GM03348 (cell line): ENCODE measurements around the gene KLF7.

ENCODE experiments used
- DNase-seq: peaks from one replicate; pipeline ENCODE4 v3.0.0; 2012; ENCODE audit warnings: low spot score

The KLF7 gene

DNA sequence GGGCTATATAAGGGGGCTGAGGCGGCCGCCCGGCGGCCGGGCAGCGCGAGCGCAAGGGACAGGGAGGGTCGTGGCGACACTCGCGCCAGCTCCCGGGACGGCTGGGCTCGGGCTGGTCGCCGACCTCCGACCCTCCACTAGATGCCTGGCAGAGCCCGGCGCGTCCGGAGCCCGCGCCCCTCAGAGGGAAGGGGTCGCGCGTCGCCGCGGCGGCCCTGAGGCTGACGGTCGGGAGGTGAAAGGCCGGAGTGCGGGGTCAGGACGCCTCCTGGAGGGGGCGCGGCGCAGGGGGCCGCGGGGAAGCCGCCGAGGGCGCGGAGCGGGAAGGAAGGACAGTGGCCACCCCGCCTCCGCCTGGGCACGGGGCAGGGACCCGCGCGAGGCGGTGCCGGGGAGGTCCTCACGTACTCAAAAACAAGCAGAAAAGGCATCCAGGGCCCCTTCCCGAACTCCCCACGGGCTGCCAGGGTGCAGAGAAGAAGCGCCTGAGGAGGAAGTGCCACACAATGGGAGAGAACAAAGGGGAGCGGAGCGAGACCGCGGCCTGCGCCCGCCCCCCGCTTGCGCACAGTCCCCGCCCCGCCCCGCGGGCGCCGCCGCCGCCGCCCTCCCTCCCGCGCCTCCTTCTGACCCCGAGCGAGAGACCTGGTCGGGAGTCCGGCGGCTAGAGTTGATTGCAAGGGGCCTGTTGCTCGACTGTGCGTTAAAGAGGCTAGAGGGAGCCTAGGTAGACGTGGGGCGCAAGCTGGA lies 776 bp upstream of the KLF7 start:
- DNase-seq, result peak; percentile 91

DNA sequence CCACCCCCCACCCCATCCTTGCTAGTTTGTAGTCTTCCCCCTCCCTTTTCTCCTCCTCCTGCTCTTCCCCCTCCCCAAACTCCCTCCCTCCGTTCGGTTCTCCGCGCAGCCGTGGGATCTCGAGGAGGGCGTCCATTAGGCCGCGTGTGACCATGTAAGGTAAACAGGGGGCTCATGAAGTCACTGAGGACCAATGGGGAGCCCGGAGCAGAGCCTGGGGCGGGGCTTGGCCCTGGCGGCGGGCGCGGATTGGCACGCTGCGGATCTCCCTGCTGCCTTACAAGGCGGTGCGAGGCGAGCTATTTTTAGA lies 246 bp upstream of the KLF7 start:
- DNase-seq, result peak; percentile 98

- no peak for DNase-seq
Observed at GRCh38 chr2:207164006-207164831, 1.5 kb downstream of the KLF7 start.

DNA sequence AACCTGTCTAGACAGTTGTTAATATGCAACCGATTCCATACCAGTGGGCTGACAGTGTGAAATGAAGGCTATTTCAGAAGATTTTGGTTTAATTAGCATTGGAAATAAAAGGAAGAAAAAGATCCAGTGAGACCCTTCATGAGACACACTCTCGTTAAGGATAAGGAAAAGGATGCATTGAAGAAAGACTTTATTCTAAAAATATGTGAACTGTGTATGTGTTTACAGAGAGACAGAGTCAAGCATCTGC lies 2.1 kb downstream of the KLF7 start:
- DNase-seq, result no peak

- peak; percentile 50 for DNase-seq
Observed at GRCh38 chr2:207163053-207163755, 2.5 kb downstream of the KLF7 start.

GRCh38 chr2:207162316-207162715 lies 3.4 kb downstream of the KLF7 start:
- peak; percentile 33 for DNase-seq

GRCh38 chr2:207161247-207162123 lies 4.3 kb downstream of the KLF7 start:
- DNase-seq, result no peak

DNA sequence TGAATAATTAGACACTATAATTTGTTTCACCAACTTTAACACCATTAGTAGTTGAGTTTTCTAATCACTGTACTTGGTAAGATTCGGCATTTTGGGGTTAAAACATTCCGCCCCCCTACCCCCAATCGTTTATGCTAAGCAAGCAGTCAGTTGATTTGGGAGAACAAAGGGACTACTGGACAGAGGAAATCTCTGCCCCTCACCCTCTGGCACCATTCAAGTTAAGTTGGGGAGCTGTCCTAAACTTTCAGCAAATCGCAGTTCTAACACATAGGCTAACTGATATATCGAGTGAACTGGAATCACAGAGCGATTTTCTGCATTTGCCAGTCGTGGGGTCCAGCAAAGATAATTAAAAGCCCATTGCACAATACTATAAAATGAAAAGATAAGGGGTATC lies 5.6 kb downstream of the KLF7 start:
- DNase-seq, result no peak

DNA sequence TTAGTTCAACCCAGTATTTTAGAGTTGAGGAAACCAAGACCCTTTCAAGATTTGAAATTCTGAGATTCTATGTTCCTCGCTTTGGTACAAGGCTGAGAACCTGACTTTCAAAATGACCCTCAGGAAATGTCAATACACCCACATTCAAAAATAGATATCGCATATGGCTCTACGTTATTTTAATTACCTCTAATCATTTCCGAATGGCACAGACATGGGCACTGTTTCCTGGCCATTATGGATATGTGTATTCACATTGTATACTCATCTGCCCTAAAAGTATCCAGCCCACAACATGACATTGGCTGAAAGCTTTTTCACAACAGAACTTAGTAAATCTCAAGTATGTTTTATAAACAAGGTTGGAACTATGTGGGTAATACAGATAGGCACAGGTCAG lies 6.7 kb downstream of the KLF7 start:
- no peak for DNase-seq

- DNase-seq, result no peak
Observed at GRCh38 chr2:207157731-207158130, 8.0 kb downstream of the KLF7 start.

DNA sequence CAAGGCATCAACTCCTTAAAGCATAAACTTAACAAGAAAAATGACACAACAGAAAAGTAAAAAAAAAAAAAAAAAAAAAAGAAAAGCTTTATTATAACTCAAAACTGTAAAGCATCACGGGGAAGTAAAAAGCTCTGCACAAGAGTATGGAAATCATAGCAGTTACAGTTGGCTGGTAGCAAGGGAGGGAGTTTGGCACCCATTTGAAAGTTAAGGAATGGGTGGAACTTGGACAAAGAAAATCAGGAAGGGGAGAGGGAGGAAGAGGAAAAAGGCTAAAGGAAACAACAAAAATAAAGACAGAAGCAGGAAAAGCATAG lies 8.6 kb downstream of the KLF7 start:
- DNase-seq, result no peak

GRCh38 chr2:207156451-207157161 lies 9.1 kb downstream of the KLF7 start:
- no peak for DNase-seq

GRCh38 chr2:207155516-207156444 lies 10.0 kb downstream of the KLF7 start:
- no peak for DNase-seq

- DNase-seq, result no peak
Observed at GRCh38 chr2:207154556-207155510, 10.9 kb downstream of the KLF7 start.

DNA sequence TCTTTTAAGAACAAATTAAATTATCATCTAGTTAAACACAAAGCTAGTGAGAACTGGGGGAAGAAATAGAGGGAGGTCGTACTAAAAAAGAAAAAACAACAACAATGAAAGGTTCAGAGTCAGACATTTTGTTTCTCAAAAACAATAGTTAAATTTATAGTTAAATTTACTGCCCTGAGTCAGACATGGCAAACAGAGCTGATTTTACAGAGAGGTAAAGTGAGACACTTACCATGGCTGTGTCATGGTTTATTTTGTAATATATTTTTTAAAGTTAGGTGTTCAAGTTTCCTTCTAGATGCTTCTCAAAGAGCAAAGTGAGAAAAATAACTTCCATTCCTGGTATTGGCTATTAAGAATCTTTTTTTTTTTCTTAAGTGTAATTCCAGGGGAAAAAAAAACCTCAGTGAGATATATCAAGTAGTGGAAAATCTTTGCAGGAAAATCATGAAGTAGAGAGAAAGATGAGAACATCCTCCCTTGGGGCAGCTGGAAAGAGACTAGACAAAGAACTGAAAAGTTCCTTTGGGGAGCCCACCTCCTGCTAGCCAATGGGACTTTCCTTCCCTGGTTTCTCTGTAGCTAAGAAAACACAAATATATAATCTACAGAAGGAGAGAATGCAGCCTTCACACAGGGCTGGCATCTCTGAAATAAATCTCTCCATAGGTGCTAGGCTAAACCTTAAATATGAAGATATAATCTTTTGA lies 12.3 kb downstream of the KLF7 start:
- DNase-seq, result no peak

DNA sequence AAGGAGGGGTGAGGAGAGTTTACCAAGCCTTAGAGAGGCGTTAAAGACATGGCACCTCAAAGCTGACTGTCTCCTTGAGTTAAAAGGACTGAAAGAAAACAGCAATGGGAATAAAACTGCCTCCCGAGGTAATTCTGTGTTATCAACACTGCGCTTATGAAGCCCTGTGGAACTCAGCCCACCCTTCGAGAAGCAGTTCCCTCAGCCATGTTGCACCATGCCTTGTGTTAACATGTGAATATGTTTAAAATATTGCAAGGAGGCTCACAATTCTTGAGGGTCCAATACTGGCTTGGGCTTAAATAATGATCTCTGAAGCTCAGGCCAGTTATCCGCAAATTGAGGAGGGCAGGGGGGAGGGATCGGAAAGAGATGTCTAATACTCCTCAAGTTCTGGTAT lies 14.7 kb downstream of the KLF7 start:
- no peak for DNase-seq

DNA sequence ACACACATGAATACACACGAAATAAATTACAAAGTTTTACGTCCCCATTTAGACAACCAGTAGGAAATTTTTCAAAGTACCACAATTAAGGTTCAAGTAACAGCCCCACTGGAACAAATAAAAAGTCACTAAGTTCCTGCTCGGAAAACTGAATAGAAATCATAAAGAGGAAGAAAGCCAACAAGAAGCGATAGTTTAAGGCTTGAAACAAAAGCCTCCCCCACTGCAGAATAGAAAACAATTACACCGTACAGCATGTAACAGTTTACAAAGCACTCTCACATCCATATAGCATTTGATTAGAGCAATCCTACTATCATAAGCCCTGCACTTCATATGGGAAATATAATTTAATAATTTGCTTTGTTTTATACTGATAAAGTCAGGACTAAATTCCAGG lies 15.5 kb downstream of the KLF7 start:
- DNase-seq, result no peak

DNA sequence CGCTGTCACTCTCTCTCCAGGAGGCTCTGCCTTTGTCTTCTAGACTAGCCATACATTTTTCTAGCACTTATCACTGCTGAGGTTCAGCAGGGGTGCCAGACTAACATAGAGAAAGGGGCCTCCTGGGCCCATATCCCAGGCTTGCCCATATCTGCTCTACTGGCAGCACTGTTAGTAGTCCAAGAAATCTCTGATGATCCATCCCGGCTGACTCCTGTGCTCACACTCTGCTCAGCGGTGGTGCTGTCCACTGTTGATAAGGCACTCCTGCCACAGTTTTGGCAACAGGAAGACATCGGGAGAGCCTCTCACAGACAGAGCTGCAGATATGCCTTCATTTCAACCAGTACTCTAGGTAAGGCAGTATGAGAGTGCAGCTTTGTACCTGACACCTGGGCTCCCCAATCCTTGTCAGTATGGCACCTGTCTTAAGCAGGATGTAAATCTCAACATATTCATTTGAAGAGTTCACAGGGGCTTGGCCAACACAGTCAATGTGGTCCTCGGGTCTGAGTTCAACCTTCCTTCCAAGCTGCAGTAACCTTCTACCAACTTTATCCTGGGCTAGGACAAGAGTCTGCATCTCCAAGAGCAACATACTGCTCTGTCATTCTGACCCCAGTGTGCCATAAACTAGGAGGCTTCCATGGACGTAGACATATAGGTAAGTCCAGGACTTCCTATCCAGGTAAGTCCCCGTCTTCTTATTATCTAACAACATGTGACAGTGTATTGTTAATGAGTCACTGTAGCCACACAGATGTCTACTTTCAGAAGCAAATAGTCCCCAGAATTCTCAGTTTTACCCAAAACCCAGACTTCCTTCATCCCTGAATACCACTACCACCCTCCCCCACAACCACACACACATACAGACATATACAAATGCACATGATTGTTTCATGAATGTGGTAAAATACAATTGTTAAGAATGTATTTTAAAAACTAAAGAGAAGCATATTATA lies 16.2 kb downstream of the KLF7 start:
- DNase-seq, result no peak
